ENCODE data around the gene ADGRF4. TPM values are rescaled to one million over a fixed set of nuclear protein-coding genes. Genes with fewer than 3 reads are reported as not detected.

The ADGRF4 gene
- total RNA-seq, 1 donor from 2014 or later, result not detected

GRCh38 chr6:47655719-47656595, 42.4 kb upstream of the ADGRF4 start:
- H3K27ac Mint-ChIP-seq (ENCODE audit: unreplicated experiment), result no peak overlapping the region
- no peaks in the 10 kb centered on the region for H3K36me3 Mint-ChIP-seq (ENCODE audit: low read depth)
- no peaks in the 10 kb centered on the region for H3K27me3 Mint-ChIP-seq (ENCODE audit: low read depth)
- no peaks in the 10 kb centered on the region for H3K4me1 Mint-ChIP-seq
- no peak for TF ChIP-seq CTCF (conservative IDR thresholded peaks at IDR 0.05)
- no peaks in the 10 kb centered on the region for H3K9me3 Mint-ChIP-seq
- no peak for DNase-seq (ENCODE audit: low read depth, low spot score)
- no peak overlapping the region for H3K4me3 Mint-ChIP-seq

- DNase-seq (ENCODE audit: low read depth, low spot score), result no peak
- no peaks in the 10 kb centered on the region for H3K27me3 Mint-ChIP-seq (ENCODE audit: low read depth)
- H3K27ac Mint-ChIP-seq (ENCODE audit: unreplicated experiment), result no peak overlapping the region
- H3K9me3 Mint-ChIP-seq, result no peaks in the 10 kb centered on the region
- H3K4me1 Mint-ChIP-seq, result no peaks in the 10 kb centered on the region
- TF ChIP-seq CTCF (conservative IDR thresholded peaks at IDR 0.05), result no peak
- no peaks in the 10 kb centered on the region for H3K36me3 Mint-ChIP-seq (ENCODE audit: low read depth)
- no peak overlapping the region for H3K4me3 Mint-ChIP-seq
Measured at GRCh38 chr6:47661960-47662359, 36.4 kb upstream of the ADGRF4 start.

DNA sequence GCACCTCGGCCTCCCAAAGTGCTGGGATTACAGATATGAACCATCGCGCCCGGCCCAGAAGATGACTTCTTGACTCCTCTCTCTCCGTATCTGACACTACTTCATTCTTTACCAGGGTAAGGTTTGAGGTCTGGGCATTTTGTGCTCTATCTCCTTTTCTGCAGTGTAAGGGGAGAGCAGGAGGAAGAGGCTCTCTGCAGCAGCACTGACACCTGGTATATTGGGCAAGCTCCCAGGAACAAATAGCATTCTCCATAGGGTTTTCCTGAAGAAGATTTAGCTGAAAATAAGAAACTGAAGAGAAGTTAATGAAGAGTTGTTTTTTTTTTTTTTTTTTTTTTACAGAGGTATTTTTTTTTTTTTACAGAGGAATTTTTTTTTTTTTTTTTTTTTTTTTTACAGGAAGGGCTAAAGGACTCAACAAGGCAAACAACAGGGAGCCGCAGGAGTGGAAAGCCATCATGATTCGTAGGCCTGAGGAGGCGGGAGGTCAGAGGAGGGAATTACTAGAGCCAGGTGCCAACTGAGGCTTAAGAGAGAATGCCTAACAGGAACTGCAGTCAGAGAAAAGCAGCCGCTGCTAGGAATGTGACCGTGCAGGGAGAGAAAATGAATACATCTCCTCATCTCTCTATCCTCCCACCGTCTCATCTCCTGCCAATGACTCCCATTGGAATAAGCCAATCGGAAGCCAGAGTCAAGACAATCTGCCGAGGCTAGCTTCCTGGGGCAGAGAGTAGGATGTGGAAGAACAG, 34.7 kb upstream of the ADGRF4 start:
- Mint-ChIP-seq H3K27me3 (ENCODE audit: low read depth) (no peaks in the 10 kb centered on the region), H3K4me1 (no peaks in the 10 kb centered on the region), H3K4me3 (no peak overlapping the region), H3K27ac (ENCODE audit: unreplicated experiment) (no peak overlapping the region), H3K9me3 (no peaks in the 10 kb centered on the region), H3K36me3 (ENCODE audit: low read depth) (no peaks in the 10 kb centered on the region)
- no peak for DNase-seq (ENCODE audit: low read depth, low spot score)
- TF ChIP-seq CTCF (conservative IDR thresholded peaks at IDR 0.05), result no peak

GRCh38 chr6:47665112-47665511, 33.3 kb upstream of the ADGRF4 start:
- Mint-ChIP-seq H3K36me3 (ENCODE audit: low read depth) (no peaks in the 10 kb centered on the region), H3K9me3 (no peaks in the 10 kb centered on the region)

More at GRCh38 chr6:47665112-47665511, 33.3 kb upstream of the ADGRF4 start:
- no peak for TF ChIP-seq CTCF (conservative IDR thresholded peaks at IDR 0.05)
- peaks cover 11% of the 10 kb centered on the region for H3K4me1 Mint-ChIP-seq
- H3K27me3 Mint-ChIP-seq (ENCODE audit: low read depth), result no peaks in the 10 kb centered on the region
- no peak for DNase-seq (ENCODE audit: low read depth, low spot score)
- H3K27ac Mint-ChIP-seq (ENCODE audit: unreplicated experiment), result no peak overlapping the region
- H3K4me3 Mint-ChIP-seq, result no peak overlapping the region

Data from neural crest cell (in vitro differentiated cells).